Stimulated activated CD8-positive, alpha-beta memory T cell treated with anti-CD3 and anti-CD28 coated beads, Interleukin-12 subunit alpha, Interleukin-12 subunit beta, amount 100 ng/mL, for 24 hours (primary cell): ENCODE results near the gene C4orf51.

ENCODE experiments used
- DNase-seq: peaks from one replicate; pipeline ENCODE4 v3.0.0-alpha.2; 2020; ENCODE audit errors: extremely low read depth

Gene C4orf51

GRCh38 chr4:145757188-145757587, 77.2 kb downstream of the C4orf51 start:
- DNase-seq: no peak

DNA sequence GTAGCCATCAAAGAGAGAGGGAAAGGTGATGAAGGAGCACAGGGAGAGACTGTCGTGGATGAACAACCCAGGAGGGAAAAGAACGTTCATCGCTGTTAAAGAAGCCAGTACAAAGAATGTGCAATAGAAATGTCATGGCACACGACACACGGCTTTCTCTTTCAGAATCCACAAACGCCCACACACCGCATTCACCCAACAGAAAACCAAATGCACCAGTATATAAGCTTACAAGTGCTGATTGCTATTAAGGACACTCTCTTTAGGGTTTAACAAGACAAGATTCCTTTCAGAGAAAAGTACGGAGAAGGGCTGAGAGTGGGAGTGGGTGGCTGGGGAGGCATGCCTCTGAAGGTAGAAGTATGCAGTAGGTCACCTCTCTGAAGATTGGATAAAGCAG, 80.2 kb downstream of the C4orf51 start:
- no peak for DNase-seq

DNA sequence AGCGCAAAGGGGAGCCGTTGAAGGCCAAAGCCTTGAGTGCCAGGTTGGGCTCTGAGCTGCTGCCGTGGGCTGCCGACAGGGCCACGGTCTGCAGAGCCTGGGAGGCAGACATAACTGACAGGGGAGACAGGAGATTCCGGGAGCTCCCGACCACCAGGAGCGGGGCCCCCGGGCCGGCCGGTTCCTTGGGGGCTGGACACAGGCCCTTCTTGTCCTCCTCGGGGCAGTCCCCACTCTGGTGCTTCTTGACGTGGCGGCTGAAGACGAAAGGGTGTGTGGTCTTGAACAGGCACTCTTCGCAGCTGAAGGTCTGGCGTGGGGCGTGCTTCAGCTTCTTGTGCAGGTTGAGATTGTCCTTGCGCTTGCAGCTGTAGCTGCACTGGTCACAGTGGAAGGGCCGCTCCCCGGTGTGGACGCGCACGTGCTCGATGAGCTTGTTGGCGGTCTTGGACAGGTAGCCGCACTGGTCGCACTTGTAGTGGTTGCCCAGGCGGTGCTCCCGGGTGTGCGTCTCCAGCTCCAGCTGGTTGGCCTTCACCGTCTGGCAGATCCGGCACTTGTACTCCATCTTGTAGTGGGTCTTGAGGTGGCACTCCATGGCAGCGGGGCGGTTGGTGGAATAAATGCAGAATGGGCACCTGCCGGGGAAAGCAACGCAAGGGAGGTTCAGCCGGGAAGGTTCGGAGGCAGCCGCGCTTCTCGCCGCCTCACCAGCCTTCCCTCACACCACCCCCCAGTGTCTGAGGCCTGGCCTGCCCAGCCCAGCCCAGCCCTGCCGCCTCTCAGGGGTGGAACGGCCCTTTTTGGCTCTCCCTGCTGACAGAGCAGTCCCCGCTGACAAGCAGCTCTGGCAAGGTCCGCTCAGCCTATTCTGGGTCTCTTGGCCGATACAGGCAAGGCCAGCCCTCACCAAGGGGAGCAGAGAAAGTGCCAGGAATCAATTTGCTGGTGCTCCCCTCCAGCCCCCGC, 81.3 kb downstream of the C4orf51 start:
- no peak for DNase-seq

- no peak for DNase-seq
Measured at GRCh38 chr4:145762719-145763118, 82.8 kb downstream of the C4orf51 start.

DNA sequence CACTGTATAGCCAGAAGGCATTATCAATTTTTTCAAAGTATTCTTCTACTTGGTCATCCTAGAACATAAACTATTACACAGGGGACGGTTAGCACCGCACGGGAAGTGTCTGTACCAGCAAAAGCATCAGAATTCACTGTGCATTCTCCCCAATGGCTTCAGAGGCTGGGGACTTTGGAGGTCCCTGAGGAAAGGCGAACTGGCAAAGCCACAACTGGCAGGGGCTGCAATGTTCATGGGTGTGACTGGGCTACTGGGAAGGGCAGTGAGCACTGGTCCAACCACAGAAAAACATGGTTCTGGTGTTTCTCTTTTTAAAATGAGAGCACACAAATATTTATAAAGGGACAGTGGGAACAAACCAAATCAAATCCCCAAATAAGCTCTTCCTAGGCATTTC, 83.5 kb downstream of the C4orf51 start:
- no peak for DNase-seq

DNA sequence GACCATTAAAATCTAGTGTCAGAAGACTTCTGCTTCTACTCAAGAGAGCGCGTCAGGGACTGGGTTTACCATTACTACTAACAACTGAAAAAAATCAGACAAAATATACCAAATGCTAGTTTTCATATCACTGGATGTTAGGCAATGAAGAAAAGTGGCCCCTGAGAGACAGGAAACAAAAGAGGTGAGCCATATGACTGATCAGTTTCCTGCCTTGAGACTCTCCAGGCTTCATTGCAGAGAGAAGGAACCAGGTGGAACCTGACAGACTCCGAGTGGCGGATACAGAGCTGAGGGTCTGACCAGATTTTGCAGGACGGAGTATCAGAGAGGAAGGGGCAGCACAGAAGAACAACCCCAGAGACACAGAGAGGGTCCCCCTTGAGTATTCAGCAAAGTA, 86.3 kb downstream of the C4orf51 start:
- DNase-seq: no peak

DNA sequence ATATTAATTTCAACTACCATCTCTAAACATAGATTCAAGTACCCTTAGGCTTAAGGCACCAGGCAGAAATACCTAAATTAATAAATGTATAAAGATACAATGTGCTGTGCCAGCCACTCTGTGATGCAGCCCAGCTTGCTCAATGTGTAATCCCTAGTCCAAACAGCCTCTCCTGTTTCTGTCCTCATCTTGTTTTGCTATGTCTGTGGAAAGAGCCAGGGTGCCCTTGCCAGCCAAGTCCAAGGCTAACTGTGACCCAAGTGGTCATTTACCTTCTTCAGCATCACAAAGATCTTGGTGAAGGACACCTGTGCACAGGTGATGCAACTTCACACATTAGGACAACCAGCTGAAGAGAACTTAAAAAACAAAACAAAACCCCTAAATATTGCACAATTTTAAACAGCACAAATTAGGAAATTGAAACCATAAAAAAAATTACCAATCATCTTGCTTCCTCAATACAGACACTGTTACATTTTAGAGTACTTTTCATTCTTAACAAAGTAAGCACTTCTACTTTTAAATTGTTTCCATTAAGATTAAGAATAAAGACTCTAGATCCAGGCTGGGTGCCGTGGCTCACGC, 89.6 kb downstream of the C4orf51 start:
- no peak for DNase-seq

DNA sequence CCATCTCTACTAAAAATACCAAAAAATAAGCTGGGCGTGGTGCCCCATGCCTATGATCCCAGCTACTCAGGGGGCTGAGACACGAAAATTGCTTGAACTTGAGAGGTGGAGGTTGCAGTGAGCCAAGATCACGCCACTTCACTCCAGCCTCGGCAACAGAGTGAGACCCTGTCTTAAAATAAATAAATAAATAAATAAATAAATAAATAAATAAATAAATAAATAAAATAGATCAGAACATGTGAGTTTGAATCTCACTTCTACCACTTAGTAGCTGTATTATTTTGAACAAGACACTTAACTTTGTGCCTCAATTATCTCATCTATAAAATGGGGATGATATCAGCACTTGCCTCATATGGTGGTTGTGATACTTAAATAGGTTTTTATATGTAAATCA, 90.2 kb downstream of the C4orf51 start:
- DNase-seq: no peak

DNA sequence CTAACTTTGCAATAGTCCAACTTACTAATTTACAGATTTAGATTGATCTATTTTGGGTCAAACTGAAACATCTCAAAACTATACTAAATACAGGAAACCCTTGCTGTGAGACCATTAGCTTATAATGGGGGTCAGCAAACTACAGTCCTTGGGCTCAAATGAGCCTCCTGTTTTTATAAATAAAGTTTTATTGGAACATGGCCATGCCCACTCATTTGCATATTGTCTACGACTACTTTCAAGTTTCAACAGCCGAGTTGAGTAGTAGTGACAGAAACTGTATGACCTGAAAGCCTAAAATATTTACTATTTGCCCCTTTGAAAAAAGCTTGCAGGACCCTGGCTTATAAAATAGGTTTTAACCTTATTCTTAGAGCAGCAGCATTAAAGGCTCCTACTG, 92.4 kb downstream of the C4orf51 start:
- DNase-seq: no peak

GRCh38 chr4:145773581-145774234, 93.8 kb downstream of the C4orf51 start:
- no peak for DNase-seq

DNA sequence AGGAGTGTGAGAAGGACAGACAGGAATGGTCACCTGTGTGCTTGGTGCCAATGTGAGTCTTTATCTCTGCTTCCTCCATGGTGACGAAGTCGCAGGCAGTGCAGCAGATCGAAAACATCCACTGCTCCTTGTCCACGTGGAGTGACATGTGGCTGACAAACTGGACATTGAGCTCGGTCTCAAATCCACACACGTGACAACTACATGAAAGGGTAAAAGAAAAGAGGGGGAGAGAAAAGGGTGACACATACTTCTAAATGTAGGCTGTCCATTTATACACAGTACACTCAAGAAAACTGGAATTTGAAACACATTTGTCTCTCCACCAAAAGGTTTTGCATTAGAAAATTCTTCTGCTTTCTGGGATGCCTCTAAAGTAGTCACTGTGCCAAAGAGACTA, 94.5 kb downstream of the C4orf51 start:
- no peak for DNase-seq

DNA sequence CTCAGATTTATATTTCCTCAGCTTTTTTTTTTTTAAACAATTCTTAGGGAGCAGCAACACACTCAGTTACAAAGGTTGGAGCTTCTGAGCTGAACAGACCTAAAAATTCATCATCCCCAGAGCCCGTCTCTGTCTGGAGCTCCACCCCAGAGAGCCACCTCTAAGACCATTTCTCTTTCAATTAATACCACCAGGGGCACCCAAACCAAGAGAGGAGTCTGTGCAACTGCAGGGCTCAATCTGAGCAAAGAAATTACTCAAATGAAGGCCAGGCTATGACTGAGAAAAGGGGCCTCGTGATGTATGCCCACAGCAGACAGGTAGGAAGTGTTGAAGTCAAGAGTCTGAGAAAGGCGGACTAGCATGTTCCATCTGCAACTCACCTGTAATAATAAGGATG, 95.5 kb downstream of the C4orf51 start:
- DNase-seq: no peak

DNA sequence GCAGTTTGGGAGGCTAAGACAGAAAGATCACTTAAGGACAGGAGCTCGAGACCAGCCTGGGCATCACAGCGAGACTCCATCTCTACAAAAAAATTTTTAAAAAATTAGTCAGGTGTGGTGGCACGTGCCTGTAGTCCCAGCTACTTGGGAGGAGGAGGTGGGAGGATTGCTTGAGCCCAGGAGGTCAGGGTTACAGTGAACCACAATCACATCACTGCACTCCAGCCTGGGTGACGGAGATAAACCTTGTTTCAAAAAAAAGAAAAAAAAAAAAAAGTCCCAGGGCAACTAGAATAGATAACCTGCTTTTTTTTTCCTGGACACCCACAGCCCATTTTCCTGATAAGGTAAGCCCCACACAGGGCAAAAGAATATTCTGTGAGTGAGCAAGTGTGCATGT, 96.3 kb downstream of the C4orf51 start:
- DNase-seq: no peak

DNA sequence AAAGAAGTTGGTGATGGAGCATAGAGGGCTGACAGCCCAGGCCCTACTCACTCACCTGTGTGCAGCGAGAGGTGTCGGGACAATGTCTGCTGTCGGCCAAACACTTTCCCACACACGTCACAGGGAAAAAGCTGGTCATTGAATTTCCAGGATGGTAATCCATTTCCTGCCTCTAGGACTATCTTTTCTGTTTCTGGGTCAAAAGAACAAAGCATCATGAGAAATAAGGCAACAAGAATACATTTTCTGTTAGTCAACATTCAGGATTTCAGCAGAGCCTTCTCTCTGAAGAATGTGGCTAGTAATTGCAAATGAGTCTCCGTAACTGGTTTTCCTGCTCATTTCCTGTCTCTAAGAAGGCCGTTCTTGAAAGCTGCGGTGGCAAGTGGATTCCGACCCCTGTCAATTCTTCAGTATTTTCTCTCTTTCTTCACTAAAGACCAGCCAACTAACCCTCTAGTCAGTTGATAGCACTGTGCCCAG, 99.4 kb downstream of the C4orf51 start:
- DNase-seq: no peak

- no peak for DNase-seq
Measured at GRCh38 chr4:145781351-145781750, 101.4 kb downstream of the C4orf51 start.
